ENCODE measurements around the gene EGLN1. TPM values are rescaled to one million over a fixed set of nuclear protein-coding genes. Genes with fewer than 3 reads are reported as not detected.

EGLN1 gene
- total RNA-seq, 4 donors from 2014 or later, result 42.5 to 67.5 (median 56.7) TPM

DNA sequence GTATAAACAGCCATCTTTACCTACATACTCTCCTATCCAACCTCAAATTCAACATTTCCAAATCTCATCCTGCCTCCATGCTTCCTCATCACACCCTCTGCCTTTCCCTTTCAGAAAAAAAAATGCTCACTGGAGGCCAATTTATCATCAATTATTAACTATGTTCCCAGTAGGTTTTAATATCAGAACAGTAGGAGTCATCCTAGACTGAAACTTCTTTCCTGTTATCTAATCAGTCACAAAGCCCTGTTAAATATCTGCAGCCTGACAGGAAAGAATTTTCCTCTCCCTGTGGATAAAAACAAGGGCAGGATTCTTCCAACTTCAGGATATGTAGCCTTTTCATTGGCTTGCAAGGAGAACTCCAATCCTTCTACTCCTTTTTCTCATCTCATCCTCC, 28.4 kb downstream of the EGLN1 start:
- H3K4me3 ChIP-seq, result no peak overlapping the region
- no peak for ATAC-seq
- no peak for TF ChIP-seq POLR2A (IDR thresholded peaks at IDR 0.05)
- no peak for TF ChIP-seq POLR2AphosphoS5 (IDR thresholded peaks at IDR 0.05)
- no peaks in the 10 kb centered on the region for H3K9me3 ChIP-seq
- H3K27me3 ChIP-seq, result no peaks in the 10 kb centered on the region
- peak overlapping the region in 1 of 4 donors; percentile 19 for H3K27ac ChIP-seq
- H3K4me1 ChIP-seq, result peaks cover 7 to 60% (median 12%) of the 10 kb centered on the region in 3 donors
- H3K36me3 ChIP-seq, result no peaks in the 10 kb centered on the region

DNA sequence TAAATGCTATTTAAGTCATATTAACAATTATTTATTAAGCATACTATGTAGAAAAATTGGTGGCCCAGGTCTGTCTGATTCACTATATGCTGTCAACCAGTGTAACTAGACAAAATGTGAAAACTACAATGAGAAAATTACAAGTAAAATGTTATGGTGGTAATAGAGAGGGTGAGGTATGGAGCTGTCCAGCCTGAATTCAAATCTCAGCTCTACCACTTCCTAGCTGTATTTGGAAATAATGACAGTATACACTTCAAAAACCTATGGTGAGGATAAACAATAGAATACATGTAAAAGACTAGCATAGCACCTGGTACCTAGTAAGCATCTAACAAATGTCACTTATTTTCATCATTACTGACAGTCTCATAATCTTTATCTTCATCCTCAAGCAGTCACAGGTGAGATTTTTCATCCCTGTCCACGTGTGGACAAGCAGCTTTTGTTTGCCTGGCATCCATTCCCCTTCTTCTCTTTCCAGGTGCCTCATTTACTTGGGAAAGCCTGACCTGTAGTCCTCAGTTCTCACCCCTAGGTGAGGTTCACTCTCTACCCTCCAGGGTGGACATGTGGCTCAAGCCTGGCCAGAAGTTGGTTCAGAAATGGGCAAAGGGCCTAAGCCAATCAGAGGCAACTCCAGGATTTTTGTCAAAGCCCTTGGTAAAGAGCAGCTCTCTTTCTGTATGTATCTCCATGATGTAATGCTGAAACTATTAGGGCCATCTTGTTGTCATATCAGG, 29.5 kb downstream of the EGLN1 start:
- H3K36me3 ChIP-seq, result no peaks in the 10 kb centered on the region
- no peak overlapping the region for H3K4me3 ChIP-seq
- H3K27ac ChIP-seq, result no peak overlapping the region
- H3K27me3 ChIP-seq, result no peaks in the 10 kb centered on the region
- H3K4me1 ChIP-seq, result peaks cover 3 to 56% (median 10%) of the 10 kb centered on the region in 3 donors
- H3K9me3 ChIP-seq, result no peaks in the 10 kb centered on the region
- ATAC-seq, result no peak
- 67% methylated on average over 1 of the region's 1 CpG; no CpG with 5 or more reads in 1 of the 2 donors for WGBS, 2 donors (ENCODE audit: low coverage in 1 of 2)
- no peak for TF ChIP-seq POLR2AphosphoS5 (IDR thresholded peaks at IDR 0.05)
- TF ChIP-seq EP300 (IDR thresholded peaks at IDR 0.05), result no peak
- TF ChIP-seq, protein P1, sequence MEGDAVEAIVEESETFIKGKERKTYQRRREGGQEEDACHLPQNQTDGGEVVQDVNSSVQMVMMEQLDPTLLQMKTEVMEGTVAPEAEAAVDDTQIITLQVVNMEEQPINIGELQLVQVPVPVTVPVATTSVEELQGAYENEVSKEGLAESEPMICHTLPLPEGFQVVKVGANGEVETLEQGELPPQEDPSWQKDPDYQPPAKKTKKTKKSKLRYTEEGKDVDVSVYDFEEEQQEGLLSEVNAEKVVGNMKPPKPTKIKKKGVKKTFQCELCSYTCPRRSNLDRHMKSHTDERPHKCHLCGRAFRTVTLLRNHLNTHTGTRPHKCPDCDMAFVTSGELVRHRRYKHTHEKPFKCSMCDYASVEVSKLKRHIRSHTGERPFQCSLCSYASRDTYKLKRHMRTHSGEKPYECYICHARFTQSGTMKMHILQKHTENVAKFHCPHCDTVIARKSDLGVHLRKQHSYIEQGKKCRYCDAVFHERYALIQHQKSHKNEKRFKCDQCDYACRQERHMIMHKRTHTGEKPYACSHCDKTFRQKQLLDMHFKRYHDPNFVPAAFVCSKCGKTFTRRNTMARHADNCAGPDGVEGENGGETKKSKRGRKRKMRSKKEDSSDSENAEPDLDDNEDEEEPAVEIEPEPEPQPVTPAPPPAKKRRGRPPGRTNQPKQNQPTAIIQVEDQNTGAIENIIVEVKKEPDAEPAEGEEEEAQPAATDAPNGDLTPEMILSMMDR (IDR thresholded peaks at IDR 0.05), result no peak
- no peak for TF ChIP-seq POLR2A (IDR thresholded peaks at IDR 0.05)

DNA sequence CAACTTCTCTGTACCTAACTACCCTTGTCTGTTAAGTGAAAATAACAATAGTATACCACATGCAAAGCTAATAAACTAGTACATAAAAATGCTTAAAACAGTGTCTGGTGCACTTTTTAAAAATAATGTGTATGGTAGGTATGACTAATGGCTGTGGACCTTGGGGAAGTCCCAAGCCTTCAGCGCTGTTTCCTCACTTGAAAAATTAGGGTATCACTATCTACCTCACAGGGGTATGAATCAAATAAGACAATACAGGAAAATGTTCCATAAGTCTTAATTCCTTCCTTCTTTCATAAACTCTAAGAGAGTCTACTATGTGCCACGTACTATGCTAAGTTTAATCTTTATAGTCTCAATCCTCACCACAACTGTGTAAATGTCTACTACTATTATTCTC, 32.0 kb downstream of the EGLN1 start:
- Histone ChIP-seq H3K4me3 (no peak overlapping the region), H3K36me3 (no peaks in the 10 kb centered on the region), H3K4me1 (peaks cover 0 to 43% (median 0%) of the 10 kb centered on the region in 3 donors), H3K9me3 (no peaks in the 10 kb centered on the region), H3K27ac (no peak overlapping the region), H3K27me3 (no peaks in the 10 kb centered on the region)
- TF ChIP-seq POLR2AphosphoS5 (IDR thresholded peaks at IDR 0.05) (no peak), POLR2A (IDR thresholded peaks at IDR 0.05) (no peak), EP300 (IDR thresholded peaks at IDR 0.05) (no peak)
- TF ChIP-seq, protein P1 (IDR thresholded peaks at IDR 0.05), result no peak
- 30 to 74% methylated on average over 2 of the region's 2 CpGs for WGBS, 2 donors (ENCODE audit: low coverage in 1 of 2)
- ATAC-seq, result no peak

DNA sequence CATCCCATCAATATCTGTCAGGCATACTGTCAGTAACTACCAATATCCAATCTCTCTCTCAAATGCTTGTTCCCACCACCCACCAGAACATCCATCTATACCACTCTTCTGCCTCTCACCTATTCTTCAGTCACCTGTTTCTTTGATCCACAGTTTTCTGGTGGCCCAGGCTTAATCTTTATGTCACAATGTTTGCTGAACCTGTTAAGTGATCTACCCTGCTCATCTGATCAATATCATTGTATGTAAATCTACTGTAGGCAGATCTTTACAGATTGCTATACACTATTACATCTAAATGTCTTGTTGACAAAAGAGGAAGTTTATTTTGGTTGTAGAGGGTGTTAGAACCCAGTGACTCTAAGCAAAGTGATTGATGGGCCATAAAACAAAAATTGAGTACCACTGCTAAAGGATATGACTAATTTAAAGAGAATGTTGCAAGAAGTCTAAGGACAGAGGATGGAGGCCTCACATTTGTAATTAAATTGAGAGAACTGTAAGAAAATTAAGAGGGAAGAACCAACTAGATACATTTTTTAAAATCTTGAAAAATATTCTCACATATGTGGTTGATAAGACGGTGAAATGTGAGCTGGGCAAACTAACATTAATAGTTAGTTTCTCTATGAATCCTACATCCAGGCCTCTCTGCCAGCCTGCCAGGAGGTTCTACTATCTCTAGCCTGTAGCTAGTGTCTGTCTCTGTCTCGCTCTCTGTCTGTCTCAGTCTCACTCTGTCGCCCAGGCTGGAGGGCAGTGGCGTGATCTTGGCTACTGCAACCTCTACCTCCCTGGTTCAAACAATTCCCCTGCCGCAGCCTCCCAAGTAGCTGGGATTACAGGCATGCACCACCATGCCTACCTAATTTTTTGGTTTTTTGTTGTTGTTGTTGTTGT, 34.1 kb downstream of the EGLN1 start:
- no peaks in the 10 kb centered on the region for H3K36me3 ChIP-seq
- no peaks in the 10 kb centered on the region for H3K9me3 ChIP-seq
- H3K27me3 ChIP-seq, result no peaks in the 10 kb centered on the region
- H3K4me1 ChIP-seq, result peaks cover 0 to 44% (median 6%) of the 10 kb centered on the region in 3 donors
- no peak overlapping the region for H3K4me3 ChIP-seq
- TF ChIP-seq POLR2AphosphoS5 (IDR thresholded peaks at IDR 0.05) (no peak), EP300 (IDR thresholded peaks at IDR 0.05) (no peak), POLR2A (IDR thresholded peaks at IDR 0.05) (no peak)
- TF ChIP-seq, protein P1 (IDR thresholded peaks at IDR 0.05), result no peak
- ATAC-seq, result no peak
- 87 to 100% methylated on average over 3 to 5 of the region's 5 CpGs for WGBS, 2 donors (ENCODE audit: low coverage in 1 of 2)
- H3K27ac ChIP-seq, result no peak overlapping the region

DNA sequence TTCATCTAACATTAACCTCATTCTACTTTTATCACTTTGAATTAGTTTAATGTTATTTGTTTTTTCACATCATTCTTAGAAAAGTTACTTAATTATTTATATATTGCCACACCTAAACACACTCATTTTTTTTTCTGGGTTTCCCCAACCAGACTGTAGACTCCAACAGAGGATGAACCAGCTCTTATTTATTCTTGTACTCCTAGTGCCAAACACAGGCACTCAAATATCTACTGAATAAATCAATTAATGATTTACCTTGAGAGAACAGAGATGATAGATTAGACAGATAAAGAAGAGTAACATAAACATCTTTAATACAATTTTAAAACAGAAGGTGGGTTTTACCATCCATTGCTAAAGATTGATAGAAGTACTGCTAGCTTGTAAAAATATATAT, 35.6 kb downstream of the EGLN1 start:
- Histone ChIP-seq H3K9me3 (no peaks in the 10 kb centered on the region), H3K27ac (no peak overlapping the region), H3K4me1 (peaks cover 3 to 55% (median 7%) of the 10 kb centered on the region in 3 donors), H3K27me3 (no peaks in the 10 kb centered on the region), H3K4me3 (no peak overlapping the region), H3K36me3 (no peaks in the 10 kb centered on the region)
- TF ChIP-seq, protein P1 (IDR thresholded peaks at IDR 0.05), result no peak
- no peak for TF ChIP-seq EP300 (IDR thresholded peaks at IDR 0.05)
- no peak for TF ChIP-seq POLR2AphosphoS5 (IDR thresholded peaks at IDR 0.05)
- TF ChIP-seq POLR2A (IDR thresholded peaks at IDR 0.05), result no peak
- no peak for ATAC-seq

Measured in gastroesophageal sphincter (tissue), 4 donors.